IPS-15b (cell line): ENCODE results near the gene FCHO1.
"Not testable (repeated sequence)": the region's sequence is repeated elsewhere in the genome, so short reads cannot be mapped to it uniquely, and the experiment has no call there.

Experiments used
- H3K27me3 ChIP-seq: one replicate; pipeline ENCODE4 v1.6.1; 2013; ENCODE audit warnings: low read length; ENCODE audit not compliant: control insufficient read depth, insufficient read depth
- H3K36me3 ChIP-seq: one replicate; pipeline ENCODE4 v1.6.1; 2013; ENCODE audit warnings: low read length; ENCODE audit not compliant: control insufficient read depth, insufficient read depth
- H3K4me1 ChIP-seq: one replicate; pipeline ENCODE4 v1.6.1; 2013; ENCODE audit warnings: mild to moderate bottlenecking, low read length; ENCODE audit not compliant: control insufficient read depth, insufficient read depth
- H3K4me3 ChIP-seq: one replicate; pipeline ENCODE4 v1.5.1; 2013; ENCODE audit warnings: low read depth, low read length
- H3K9ac ChIP-seq: one replicate; pipeline ENCODE4 v1.6.1; 2013; ENCODE audit warnings: low read depth, mild to moderate bottlenecking, low read length
- H3K9me3 ChIP-seq: one replicate; pipeline ENCODE4 v1.6.1; 2013; ENCODE audit warnings: mild to moderate bottlenecking, low read length; ENCODE audit not compliant: control insufficient read depth, insufficient read depth

Gene FCHO1

GRCh38 chr19:17772172-17772571 is 20.9 kb downstream of the FCHO1 start:
- H3K9me3 ChIP-seq, result no peaks in the 10 kb centered on the region
- H3K9ac ChIP-seq, result no peak overlapping the region
- H3K4me3 ChIP-seq, result no peak overlapping the region
- H3K36me3 ChIP-seq, result peaks cover 5% of the 10 kb centered on the region
- no peaks in the 10 kb centered on the region for H3K4me1 ChIP-seq
- no peaks in the 10 kb centered on the region for H3K27me3 ChIP-seq

DNA sequence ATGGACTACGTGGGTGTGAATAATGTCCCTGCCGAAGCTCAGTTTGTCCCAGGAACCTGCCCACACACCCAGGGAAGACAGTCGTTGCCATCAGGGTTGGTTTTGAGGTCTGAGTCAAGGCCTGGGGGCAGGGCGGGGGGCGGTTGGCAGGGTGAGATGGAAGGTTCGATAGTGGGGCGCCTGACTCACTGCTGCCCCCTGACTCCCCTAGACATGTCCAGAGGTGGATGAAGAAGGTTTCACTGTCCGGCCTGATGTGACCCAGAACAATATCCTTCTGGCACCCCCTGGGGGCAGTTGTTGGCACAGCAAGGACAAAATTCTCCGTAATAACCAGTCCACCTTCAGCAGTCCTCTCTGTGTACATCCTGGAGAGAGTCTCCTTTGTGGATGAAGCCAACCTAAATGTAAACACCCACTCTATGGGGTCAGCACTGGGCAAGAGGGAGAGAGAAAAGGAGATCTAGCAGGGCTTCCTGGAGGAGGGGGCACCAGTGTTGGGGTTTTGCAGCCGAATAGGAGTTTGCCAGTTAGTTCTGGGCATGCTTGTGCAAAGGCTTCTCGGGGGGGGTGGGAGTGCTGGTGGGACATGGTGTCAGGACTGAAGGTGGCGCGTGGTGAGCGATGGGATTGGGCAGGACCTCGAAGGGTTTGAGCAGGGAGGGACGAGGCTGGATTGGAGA is 24.1 kb downstream of the FCHO1 start:
- Histone ChIP-seq H3K9ac (no peak overlapping the region), H3K9me3 (no peaks in the 10 kb centered on the region), H3K4me1 (peaks cover 2% of the 10 kb centered on the region), H3K36me3 (peaks cover 5% of the 10 kb centered on the region), H3K27me3 (no peaks in the 10 kb centered on the region), H3K4me3 (no peak overlapping the region)

- no peak overlapping the region for H3K4me3 ChIP-seq
- peaks cover 5% of the 10 kb centered on the region for H3K36me3 ChIP-seq
- H3K4me1 ChIP-seq, result peaks cover 2% of the 10 kb centered on the region
- H3K9me3 ChIP-seq, result no peaks in the 10 kb centered on the region
- no peaks in the 10 kb centered on the region for H3K27me3 ChIP-seq
- no peak overlapping the region for H3K9ac ChIP-seq
Measured at GRCh38 chr19:17775991-17776803, 24.9 kb downstream of the FCHO1 start.

DNA sequence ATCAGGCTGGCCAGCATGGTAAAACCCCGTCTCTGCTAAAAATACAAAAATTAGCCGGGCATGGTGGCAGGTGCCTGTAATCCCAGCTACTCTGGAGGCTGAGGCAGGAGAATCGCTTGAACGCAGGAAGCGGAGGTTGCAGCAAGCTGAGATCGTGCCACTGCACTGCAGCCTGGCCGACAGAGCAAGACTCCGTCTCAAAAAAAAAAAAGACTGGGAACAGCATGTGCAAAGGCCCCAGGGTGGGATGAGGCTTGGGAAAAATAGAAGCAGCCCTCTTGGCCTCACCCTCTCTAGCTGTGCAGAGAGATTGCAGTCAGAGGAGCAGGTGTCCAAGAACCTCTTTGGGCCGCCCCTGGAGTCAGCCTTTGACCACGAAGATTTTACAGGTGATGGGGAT is 26.6 kb downstream of the FCHO1 start:
- not testable (repeated sequence) for H3K4me3 ChIP-seq, H3K9me3 ChIP-seq, H3K27me3 ChIP-seq, H3K9ac ChIP-seq, H3K4me1 ChIP-seq, H3K36me3 ChIP-seq

GRCh38 chr19:17778251-17778967 is 27.1 kb downstream of the FCHO1 start:
- Histone ChIP-seq H3K9me3 (no peaks in the 10 kb centered on the region), H3K36me3 (no peaks in the 10 kb centered on the region), H3K4me3 (peak overlapping the region; percentile 79), H3K9ac (no peak overlapping the region), H3K4me1 (peaks cover 2% of the 10 kb centered on the region), H3K27me3 (no peaks in the 10 kb centered on the region)

DNA sequence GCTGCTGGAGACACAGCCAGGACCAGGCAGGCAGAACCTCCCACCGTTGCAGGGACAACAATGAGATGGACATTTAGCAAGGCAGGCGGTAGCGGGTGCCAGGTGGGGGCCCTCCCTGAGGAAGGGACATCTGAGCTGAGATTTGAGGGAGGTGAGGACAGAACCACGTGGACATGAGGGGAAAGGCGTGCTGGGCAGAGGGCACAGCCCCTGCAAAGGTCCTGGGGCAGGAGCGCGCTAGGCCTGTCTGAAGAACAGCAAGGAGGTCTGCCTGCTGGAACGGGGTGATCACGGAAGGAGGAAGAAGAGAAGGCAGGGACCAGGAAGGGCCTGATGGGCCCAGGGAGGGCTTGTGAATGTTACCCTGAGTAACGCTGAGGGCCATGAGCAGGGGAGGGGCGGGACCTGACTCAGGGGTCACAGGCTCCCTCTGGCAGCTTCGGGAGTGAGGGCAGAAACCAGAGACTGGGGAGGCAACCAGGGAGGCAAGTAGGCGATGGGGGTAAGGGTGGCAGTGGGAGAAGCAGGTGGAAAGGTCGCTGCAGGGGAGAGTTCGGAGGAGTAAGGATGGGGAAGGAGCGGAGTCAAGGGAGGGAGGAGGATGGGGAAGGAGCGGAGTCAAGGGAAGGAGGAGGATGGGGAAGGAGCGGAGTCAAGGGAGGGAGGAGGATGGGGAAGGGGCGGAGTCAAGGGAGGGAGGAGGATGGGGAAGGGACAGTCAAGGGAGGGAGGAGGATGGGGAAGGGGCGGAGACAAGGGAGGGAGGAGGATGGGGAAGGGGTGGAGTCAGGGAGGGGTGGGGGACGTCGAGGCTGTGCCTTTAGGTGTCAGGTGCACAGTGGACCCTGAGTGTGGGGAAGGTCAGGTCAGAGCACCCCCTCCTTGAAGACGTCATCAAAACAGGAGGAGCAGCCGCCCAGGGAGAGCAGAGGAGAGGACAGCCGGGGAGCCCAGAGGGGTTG is 28.0 kb downstream of the FCHO1 start:
- Histone ChIP-seq H3K9me3 (no peaks in the 10 kb centered on the region), H3K4me3 (peak overlapping the region; percentile 79), H3K27me3 (no peaks in the 10 kb centered on the region), H3K4me1 (peaks cover 2% of the 10 kb centered on the region), H3K36me3 (no peaks in the 10 kb centered on the region), H3K9ac (no peak overlapping the region)

- no peaks in the 10 kb centered on the region for H3K9me3 ChIP-seq
- peaks cover 5% of the 10 kb centered on the region for H3K36me3 ChIP-seq
- H3K4me1 ChIP-seq, result peaks cover 2% of the 10 kb centered on the region
Measured at GRCh38 chr19:17780781-17781180, 29.5 kb downstream of the FCHO1 start.

GRCh38 chr19:17783721-17784120 is 32.4 kb downstream of the FCHO1 start:
- H3K36me3 ChIP-seq, H3K9ac ChIP-seq, H3K4me3 ChIP-seq, H3K9me3 ChIP-seq, H3K4me1 ChIP-seq, H3K27me3 ChIP-seq: not testable (repeated sequence)

More at GRCh38 chr19:17780781-17781180, 29.5 kb downstream of the FCHO1 start:
- H3K4me3 ChIP-seq, result no peak overlapping the region
- H3K9ac ChIP-seq, result no peak overlapping the region
- no peaks in the 10 kb centered on the region for H3K27me3 ChIP-seq

DNA sequence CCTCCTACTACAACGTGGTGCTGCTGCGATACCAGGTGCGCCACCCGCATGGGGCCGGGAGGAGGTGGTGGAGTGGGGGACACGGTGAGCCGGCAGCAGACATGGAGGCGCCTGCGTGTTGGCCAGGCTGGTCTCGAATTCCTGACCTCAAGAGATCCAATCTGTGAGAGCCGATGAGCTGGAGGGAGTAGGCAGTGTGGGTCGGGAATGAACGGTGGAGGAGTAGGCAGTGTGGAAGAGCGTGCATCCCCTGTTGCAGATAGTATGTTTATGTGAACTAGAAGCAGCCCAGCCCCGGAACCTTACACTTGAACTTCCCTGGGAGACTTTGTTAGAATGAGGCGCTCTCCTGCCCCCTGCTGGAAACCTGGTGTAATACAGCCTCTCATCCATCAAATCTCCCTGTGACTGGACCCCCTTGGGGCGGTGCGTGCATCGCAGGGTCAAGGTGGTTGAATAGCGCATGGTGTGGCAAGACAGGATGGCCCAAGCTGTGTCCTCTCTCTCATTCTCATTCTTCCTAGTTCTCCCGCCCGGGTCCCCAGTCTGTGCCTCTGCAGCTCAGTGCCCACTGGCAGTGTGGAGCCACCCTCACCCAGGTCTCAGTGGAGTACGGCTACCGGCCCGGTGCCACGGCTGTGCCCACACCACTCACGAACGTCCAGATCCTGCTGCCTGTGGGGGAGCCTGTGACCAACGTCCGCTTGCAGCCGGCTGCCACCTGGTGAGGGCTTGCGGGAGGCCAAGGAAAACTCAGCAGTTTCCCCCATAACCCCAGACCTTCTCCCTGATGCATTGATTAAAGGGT is 33.1 kb downstream of the FCHO1 start:
- Histone ChIP-seq H3K36me3 (peaks cover 5% of the 10 kb centered on the region), H3K9ac (no peak overlapping the region), H3K4me3 (no peak overlapping the region)

GRCh38 chr19:17787274-17787913 is 36.1 kb downstream of the FCHO1 start:
- Histone ChIP-seq H3K4me1 (no peaks in the 10 kb centered on the region), H3K9ac (no peak overlapping the region), H3K4me3 (no peak overlapping the region), H3K36me3 (peaks cover 5% of the 10 kb centered on the region), H3K9me3 (no peaks in the 10 kb centered on the region), H3K27me3 (no peaks in the 10 kb centered on the region)

More for the DNA sequence above, 33.1 kb downstream of the FCHO1 start:
- H3K27me3 ChIP-seq, result no peaks in the 10 kb centered on the region
- H3K4me1 ChIP-seq, result no peaks in the 10 kb centered on the region
- H3K9me3 ChIP-seq, result no peaks in the 10 kb centered on the region
